Epithelial cell of proximal tubule (primary cell): ENCODE data around the gene CCDC57. TPM values are rescaled to one million over a fixed set of nuclear protein-coding genes. Genes with fewer than 3 reads are reported as not detected.

Source experiments
- DNase-seq: peaks from one replicate; pipeline ENCODE4 v3.0.0-alpha.2; 2011; ENCODE audit warnings: low read depth
- H3K4me3 ChIP-seq: 2 replicates; pipeline ENCODE4 v1.5.1; 2011; ENCODE audit warnings: low read depth, mild to moderate bottlenecking, low read length
- total RNA-seq: library from RNA; depleted of rRNA; stranded (reverse); fragments of >200 nt; gene quantifications from 2 replicates; pipeline ENCODE4 v1.2.3, GENCODE V29; 2015
- TF ChIP-seq, protein P1 (sequence below): conservative IDR thresholded peaks from 2 replicates; pipeline ENCODE4 v1.5.1; 2012; ENCODE audit warnings: low read depth, mild to moderate bottlenecking, low read length

Gene CCDC57
- total RNA-seq, 1 donor from 2014 or later, result 10.8 TPM

DNA sequence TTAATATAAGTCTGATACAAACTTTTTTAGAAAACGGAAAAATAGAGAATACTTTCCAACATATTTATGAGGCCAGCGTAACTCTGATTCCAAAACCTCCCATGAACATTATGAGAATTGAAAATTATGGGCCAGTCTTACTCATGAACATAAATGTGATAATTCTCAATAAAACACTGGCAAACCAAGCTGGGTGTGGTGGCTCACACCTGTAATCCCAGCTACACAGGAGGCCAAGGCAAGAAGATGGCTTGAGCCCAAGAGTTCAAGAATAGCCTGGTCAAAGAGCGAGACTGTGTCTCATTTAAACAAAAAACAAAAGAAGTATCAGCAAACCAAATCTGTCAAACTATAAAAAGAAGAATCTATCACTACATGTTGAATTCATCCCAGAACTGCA is 47.8 kb downstream of the CCDC57 start:
- TF ChIP-seq, protein P1, sequence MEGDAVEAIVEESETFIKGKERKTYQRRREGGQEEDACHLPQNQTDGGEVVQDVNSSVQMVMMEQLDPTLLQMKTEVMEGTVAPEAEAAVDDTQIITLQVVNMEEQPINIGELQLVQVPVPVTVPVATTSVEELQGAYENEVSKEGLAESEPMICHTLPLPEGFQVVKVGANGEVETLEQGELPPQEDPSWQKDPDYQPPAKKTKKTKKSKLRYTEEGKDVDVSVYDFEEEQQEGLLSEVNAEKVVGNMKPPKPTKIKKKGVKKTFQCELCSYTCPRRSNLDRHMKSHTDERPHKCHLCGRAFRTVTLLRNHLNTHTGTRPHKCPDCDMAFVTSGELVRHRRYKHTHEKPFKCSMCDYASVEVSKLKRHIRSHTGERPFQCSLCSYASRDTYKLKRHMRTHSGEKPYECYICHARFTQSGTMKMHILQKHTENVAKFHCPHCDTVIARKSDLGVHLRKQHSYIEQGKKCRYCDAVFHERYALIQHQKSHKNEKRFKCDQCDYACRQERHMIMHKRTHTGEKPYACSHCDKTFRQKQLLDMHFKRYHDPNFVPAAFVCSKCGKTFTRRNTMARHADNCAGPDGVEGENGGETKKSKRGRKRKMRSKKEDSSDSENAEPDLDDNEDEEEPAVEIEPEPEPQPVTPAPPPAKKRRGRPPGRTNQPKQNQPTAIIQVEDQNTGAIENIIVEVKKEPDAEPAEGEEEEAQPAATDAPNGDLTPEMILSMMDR, result no peak
- H3K4me3 ChIP-seq, result no peak overlapping the region
- DNase-seq, result no peak

DNA sequence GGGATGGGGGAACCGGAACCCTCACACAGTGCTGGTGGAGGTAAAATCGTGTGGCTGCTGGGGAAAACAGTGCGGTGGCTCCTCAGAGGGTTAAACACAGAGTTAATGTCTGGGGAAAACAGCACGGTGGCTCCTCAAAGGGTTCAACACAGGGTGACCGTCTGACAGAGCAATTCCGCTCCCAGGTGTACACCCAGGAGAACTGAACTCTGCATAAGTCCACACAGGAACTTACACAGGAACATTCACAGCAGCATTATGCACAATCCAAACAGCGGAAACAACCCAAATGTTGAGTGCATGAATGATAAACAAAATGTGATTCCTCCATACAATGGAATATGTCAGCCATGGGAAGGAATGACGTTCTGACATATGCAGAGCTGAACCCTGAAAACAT is 51.4 kb downstream of the CCDC57 start:
- no peak overlapping the region for H3K4me3 ChIP-seq
- TF ChIP-seq, protein P1, result no peak
- no peak for DNase-seq

DNA sequence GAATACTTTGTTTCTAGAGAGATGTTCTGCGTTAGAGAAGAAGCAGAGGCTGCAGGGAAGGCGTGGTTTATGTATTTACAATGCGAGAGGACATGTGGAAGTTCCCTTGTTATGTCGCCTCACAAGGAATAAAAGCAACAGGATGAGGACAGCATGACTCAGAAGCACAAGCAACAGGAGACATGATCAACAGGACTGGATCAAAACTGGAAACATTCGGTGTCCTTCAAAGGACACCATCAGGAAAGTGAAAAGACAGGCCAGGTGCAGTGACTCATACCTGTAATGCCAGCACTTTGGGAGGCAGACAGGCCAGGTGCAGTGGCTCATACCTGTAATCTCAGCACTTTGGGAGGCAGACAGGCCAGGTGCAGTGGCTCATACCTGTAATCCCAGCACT is 52.6 kb downstream of the CCDC57 start:
- TF ChIP-seq, protein P1, result no peak
- DNase-seq, result peak; percentile 18
- H3K4me3 ChIP-seq, result no peak overlapping the region

DNA sequence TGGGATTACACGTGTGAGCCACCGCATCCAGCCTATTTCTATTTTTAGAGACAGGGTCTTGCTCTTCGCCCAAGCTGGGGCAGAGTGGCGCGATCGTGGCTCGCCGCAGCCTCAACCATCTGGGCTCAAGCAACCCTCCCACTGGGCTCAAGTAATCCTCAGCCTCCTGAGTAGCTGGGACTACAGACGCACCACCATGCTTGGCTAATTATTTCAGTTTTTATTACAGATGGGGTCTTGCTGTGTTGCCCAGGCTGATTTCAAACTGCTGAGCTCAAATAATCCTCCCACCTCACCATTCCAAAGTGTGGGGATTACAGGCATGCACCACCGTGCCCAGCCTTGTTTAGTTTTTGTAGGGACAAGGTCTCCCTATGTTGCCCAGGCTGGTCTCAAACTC is 53.8 kb downstream of the CCDC57 start:
- no peak for DNase-seq
- no peak overlapping the region for H3K4me3 ChIP-seq
- TF ChIP-seq, protein P1, result no peak

DNA sequence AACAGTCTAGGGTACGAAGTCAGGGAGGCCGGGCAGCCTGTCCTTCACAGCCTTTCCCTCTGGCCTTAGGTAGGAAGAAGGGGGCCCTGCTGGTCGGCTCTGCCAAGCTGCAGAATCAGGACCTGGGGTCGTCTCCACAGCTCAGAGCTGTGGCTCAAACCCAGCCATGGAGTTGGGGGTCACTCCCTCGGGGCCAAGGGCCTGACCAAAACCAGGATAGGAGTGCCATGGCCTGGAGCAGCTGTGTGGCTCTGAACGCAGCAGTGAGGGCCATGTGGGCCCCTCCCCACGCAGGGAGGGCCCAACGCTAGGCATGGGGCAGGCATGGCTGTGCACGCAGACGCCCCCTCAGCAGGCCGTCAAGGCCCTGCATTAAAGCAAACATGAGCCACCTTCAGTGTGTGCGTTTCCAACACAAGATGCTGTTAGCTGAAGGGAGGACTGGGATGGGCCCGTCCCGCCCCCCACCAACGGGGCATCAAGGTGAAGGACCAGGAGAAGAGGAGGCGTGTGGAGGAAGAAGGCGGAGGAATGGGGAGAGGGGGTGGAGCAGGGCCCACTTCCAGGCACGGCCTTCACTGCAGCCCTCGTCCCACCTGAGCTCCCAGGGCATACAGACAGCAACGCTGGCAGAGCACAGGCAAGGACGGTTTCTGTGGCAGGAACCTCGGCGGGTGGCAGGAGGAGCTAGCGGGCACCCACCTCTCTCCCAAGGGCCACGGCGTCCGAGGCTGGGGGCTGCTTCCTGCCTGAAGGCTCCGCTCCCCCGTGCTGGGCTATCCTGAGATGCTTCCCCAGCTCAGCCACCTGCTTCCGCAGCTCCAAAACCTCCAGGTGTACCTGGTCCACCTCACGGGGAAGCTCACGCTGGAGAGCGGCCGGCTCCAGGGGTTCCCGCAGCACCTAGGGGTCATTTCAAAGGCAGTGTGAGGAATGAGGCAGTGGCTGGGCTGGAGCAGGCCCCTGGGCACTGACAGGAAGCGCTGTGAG is 55.3 kb downstream of the CCDC57 start:
- DNase-seq, result no peak
- TF ChIP-seq, protein P1, result no peak
- no peak overlapping the region for H3K4me3 ChIP-seq

DNA sequence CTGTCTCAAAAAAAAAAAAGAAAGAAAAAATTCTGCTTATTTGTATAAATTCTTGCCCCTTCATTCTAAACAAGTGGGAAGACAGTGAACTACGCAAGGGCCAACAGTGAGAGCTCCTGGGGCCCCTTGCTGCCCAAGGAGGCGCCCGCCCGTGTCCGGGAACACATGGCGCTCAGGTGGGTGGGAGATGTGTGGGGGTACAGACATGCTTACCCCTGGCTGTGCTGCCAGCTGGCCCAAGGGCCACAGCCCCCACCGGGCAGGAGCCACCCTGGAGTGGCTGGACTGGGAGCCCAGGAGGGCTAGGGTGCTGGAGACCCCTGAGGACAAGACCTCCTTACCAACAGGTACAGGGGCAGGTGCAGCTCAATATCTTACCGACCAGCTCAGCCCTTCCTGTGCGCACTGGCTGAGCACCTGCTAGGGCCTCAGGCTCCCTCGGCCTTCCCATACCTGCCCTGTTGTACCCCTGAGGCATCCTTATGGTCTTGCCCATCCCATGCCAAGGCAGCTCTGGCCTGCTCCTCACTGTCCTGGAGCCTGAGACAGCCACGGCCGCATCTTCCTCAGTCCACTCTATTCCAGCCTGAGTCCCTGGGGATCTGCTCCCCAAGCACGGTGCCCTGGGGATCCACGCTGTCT is 56.2 kb downstream of the CCDC57 start:
- no peak for DNase-seq
- H3K4me3 ChIP-seq, result no peak overlapping the region
- TF ChIP-seq, protein P1, result no peak

DNA sequence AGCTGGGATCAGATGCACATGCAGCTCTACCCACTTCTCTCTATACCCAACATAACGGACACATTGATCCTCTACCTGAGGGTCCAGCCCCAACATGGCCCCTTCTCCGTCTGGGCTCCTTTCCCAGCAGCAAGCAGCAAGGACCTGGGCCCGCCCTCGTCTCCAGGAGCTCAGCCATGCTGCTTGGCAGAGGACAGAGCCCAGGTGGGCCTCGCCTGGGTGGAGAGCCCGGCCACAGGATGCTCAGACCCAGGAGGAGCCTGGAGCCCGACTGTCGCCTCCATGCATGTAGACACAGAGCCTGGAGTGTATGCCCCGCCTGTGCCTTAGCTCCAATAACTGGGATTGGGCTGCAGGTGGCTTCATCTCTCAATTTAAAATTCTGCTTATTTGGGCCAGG is 57.0 kb downstream of the CCDC57 start:
- TF ChIP-seq, protein P1, result no peak
- no peak overlapping the region for H3K4me3 ChIP-seq
- no peak for DNase-seq
